ENCODE data around the gene MRM2.

DNA sequence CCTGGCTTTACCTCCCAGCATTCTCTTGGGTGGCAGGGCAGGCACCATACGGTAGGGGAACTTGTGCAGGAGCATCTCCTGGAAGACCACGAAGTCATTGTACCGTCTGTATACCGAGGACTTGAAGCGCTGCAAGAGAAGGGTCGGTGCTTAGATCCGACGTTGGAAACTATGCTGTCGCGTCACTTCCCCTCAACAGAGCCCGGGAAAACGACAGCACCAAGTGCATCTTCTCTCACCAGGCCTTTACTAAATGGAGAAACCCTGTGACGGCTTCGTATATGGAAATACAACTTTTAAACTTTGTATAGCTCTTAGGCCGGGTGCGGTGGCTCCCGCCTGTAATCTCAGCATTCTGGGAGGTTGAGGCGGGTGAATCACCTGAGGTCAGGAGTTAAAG is 33.1 kb upstream of the MRM2 start:
- no peak for TF ChIP-seq CTCF (IDR thresholded peaks at IDR 0.05 in 8 of 11, conservative IDR thresholded peaks at IDR 0.05 in 3 of 11)
- no peak for TF ChIP-seq POLR2AphosphoS5 (IDR thresholded peaks at IDR 0.05)
- TF ChIP-seq POLR2A (IDR thresholded peaks at IDR 0.05) = no peak

Measured in spleen (tissue), 7 donors.